ENCODE measurements around the gene RHBDF2. TPM values are rescaled to one million over a fixed set of nuclear protein-coding genes. Genes with fewer than 3 reads are reported as not detected.

Gene RHBDF2
- total RNA-seq, 1 experiment from 2014 or later: 19.7 TPM

DNA sequence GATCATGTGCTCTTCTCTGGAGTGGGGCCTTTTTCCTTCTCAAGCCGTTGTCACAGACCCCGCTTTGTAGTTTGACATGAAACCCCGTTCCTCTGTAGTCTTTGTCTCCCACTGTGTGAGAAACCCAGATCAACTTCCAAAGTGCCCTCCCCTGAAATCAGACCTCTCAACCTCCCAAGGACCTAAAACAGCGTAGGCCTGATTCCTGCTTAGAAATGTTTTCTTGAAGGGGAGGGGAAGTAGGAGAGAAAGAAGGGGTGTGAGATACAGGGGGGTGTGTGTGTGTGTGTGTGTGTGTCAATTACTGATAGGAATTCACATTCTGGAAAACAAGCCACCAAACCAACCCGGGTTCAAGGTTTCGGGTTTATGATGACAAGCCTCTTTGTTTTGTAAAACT lies 49.7 kb downstream of the RHBDF2 start:
- TF ChIP-seq, protein P1, sequence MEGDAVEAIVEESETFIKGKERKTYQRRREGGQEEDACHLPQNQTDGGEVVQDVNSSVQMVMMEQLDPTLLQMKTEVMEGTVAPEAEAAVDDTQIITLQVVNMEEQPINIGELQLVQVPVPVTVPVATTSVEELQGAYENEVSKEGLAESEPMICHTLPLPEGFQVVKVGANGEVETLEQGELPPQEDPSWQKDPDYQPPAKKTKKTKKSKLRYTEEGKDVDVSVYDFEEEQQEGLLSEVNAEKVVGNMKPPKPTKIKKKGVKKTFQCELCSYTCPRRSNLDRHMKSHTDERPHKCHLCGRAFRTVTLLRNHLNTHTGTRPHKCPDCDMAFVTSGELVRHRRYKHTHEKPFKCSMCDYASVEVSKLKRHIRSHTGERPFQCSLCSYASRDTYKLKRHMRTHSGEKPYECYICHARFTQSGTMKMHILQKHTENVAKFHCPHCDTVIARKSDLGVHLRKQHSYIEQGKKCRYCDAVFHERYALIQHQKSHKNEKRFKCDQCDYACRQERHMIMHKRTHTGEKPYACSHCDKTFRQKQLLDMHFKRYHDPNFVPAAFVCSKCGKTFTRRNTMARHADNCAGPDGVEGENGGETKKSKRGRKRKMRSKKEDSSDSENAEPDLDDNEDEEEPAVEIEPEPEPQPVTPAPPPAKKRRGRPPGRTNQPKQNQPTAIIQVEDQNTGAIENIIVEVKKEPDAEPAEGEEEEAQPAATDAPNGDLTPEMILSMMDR (conservative IDR thresholded peaks at IDR 0.05): no peak
- no peaks in the 10 kb centered on the region for H3K27me3 Mint-ChIP-seq (ENCODE audit: low read depth)
- Histone ChIP-seq H3K4me2 (ENCODE audit: insufficient read depth, insufficient read length, low read length) (peak overlapping the region; percentile 74), H2BK120ac (ENCODE audit: low read depth, low read length, poor library complexity, severe bottlenecking) (no peak overlapping the region), H3K18ac (ENCODE audit: insufficient read length, low read depth, low read length) (no peak overlapping the region), H3K27me3 (ENCODE audit: insufficient read depth, low read length) (no peaks in the 10 kb centered on the region), H3K4me1 (ENCODE audit: insufficient read depth, low read length) (peaks cover 21% of the 10 kb centered on the region; the same call in 1 of the 2 replicates), H2AFZ (ENCODE audit: low read length) (no peak overlapping the region), H3K27ac (ENCODE audit: insufficient read length, low read depth, low read length) (no peak overlapping the region), H3K9me3 (ENCODE audit: control insufficient read depth, low read depth, low read length) (no peaks in the 10 kb centered on the region), H3K23ac (ENCODE audit: insufficient read length, low read depth, low read length) (no peak overlapping the region), H3K79me2 (ENCODE audit: insufficient read depth, low read length) (peaks cover 44% of the 10 kb centered on the region; the same call in 1 of the 2 replicates), H4K5ac (ENCODE audit: insufficient read length, low read depth, low read length) (no peak overlapping the region), H3K79me1 (ENCODE audit: insufficient read depth, low read depth, low read length, poor library complexity, severe bottlenecking) (no peaks in the 10 kb centered on the region), H3K4ac (ENCODE audit: low read depth, low read length) (no peak overlapping the region), H3T11ph (ENCODE audit: low read length) (no peak overlapping the region), H2BK5ac (ENCODE audit: insufficient read length, low read length) (no peak overlapping the region), H4K91ac (ENCODE audit: insufficient read length, low read depth, low read length) (no peak overlapping the region), H3K23me2 (ENCODE audit: insufficient read length, low read depth, low read length, poor library complexity, severe bottlenecking) (peaks cover 7% of the 10 kb centered on the region), H2BK12ac (ENCODE audit: insufficient read length, low read depth, low read length) (no peak overlapping the region), H3K56ac (ENCODE audit: insufficient read length, low read depth, low read length) (no peak overlapping the region), H2BK15ac (ENCODE audit: low read depth, low read length) (no peak overlapping the region), H3K9ac (ENCODE audit: extremely low read depth, insufficient read length, low read length) (no peak overlapping the region), H4K20me1 (ENCODE audit: control insufficient read depth, insufficient read depth, insufficient read length) (no peaks in the 10 kb centered on the region), H3K14ac (ENCODE audit: insufficient read depth, low read length) (no peak overlapping the region), H2BK20ac (ENCODE audit: low read depth, low read length, poor library complexity, severe bottlenecking) (no peak overlapping the region), H4K8ac (replicated peaks; ENCODE audit: insufficient read length, low read depth, low read length) (no peak overlapping the region), H2AK5ac (ENCODE audit: insufficient read length, low read length) (no peak overlapping the region)
- peaks cover 51 to 52% of the 10 kb centered on the region in 2 experiments for H3K4me1 Mint-ChIP-seq
- peak overlapping the region; percentile 88 to 95 for H3K4me3 Mint-ChIP-seq
- H3K27ac Mint-ChIP-seq: 0 out of 7 replicates have a peak overlapping the region, but pooled peaks of 1 of the 3 experiments have one; percentile 5
- H3K36me3 Mint-ChIP-seq (ENCODE audit: insufficient read depth in 1 of 3, low read depth in 3 of 3): no peaks in the 10 kb centered on the region
- WGBS (ENCODE audit: extremely low coverage, insufficient read length, low lambda C conversion rate): no CpG with 5 or more reads among the region's 6 CpGs
- H3K9me3 Mint-ChIP-seq: no peaks in the 10 kb centered on the region
- no peak for DNase-seq

All from H9 (cell line).